D721Med (cell line): ENCODE measurements around the gene IGSF21.
"Not testable (repeated sequence)": the region's sequence is repeated elsewhere in the genome, so short reads cannot be mapped to it uniquely, and the experiment has no call there.

Source experiments
- DNase-seq: peaks from one replicate; pipeline ENCODE4 v3.0.0; 2011; ENCODE audit warnings: low spot score; ENCODE audit not compliant: insufficient read length
- FAIRE-seq: peaks from 2 replicates; lab custom pipeline; 2011; peaks lifted over from hg19 to GRCh38; lab: Jason Lieb, UNC
- TF ChIP-seq, protein P1 (sequence below): IDR thresholded peaks from 2 replicates; pipeline ENCODE4 v1.5.1; 2012; ENCODE audit warnings: mild to moderate bottlenecking, control low read depth; ENCODE audit not compliant: insufficient read depth; ENCODE audit errors: missing control alignments

The IGSF21 gene

GRCh38 chr1:18362150-18362549, 254.6 kb downstream of the IGSF21 start:
- TF ChIP-seq, protein P1, sequence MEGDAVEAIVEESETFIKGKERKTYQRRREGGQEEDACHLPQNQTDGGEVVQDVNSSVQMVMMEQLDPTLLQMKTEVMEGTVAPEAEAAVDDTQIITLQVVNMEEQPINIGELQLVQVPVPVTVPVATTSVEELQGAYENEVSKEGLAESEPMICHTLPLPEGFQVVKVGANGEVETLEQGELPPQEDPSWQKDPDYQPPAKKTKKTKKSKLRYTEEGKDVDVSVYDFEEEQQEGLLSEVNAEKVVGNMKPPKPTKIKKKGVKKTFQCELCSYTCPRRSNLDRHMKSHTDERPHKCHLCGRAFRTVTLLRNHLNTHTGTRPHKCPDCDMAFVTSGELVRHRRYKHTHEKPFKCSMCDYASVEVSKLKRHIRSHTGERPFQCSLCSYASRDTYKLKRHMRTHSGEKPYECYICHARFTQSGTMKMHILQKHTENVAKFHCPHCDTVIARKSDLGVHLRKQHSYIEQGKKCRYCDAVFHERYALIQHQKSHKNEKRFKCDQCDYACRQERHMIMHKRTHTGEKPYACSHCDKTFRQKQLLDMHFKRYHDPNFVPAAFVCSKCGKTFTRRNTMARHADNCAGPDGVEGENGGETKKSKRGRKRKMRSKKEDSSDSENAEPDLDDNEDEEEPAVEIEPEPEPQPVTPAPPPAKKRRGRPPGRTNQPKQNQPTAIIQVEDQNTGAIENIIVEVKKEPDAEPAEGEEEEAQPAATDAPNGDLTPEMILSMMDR, result no peak
- DNase-seq (no peak), FAIRE-seq (no peak)

DNA sequence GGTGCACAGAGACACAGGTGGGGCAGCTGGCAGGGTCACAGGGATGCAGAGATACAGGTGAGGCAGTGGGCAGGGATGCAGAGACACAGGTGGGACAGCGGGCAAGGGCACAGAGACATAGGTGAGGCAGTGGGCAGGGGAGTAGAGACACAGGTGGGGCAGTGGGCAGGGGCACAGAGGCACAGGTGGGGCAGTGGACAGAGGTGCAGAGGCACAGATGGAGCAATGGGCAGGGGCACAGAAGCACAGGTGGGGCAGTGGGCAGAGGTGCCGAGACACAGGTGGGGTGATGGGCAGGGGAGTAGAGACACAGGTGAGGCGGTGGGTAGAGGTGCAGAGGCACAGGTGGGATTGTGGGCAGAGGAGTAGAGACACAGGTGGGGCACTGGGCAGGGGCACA, 255.8 kb downstream of the IGSF21 start:
- no peak for FAIRE-seq
- DNase-seq, result no peak
- TF ChIP-seq, protein P1, result no peak

- FAIRE-seq (no peak), DNase-seq (no peak)
- TF ChIP-seq, protein P1, result no peak
These were observed 257.6 kb downstream of the IGSF21 start for GRCh38 chr1:18365099-18365705.

GRCh38 chr1:18372505-18372904, 264.9 kb downstream of the IGSF21 start:
- not testable (repeated sequence) for FAIRE-seq, DNase-seq

DNA sequence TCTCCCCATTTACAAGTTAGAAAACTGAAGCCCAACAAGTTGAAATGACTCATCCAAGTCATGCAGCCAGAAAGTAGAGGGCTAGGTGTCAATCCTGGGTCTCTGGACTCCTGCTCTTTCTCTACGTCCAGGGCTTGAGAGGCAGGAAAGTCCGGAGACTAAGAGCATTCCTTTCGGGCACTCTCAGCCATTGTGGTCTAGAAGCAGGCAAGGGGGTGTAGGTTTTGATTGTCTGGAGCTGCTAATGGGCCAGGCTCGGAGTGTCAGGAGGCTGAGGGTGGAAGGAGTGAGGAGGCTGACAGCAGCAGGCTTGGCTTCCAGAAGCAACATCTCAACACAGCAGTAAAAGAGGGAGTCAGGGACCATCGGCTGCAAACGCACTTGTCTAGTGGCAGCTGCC, 265.6 kb downstream of the IGSF21 start:
- TF ChIP-seq, protein P1, result no peak
- no peak for FAIRE-seq

GRCh38 chr1:18373882-18374493, 266.4 kb downstream of the IGSF21 start:
- TF ChIP-seq, protein P1, result peak; percentile 54
- no peak for FAIRE-seq
- DNase-seq, result peak; percentile 28

More for the DNA sequence above, 265.6 kb downstream of the IGSF21 start:
- DNase-seq, result no peak

DNA sequence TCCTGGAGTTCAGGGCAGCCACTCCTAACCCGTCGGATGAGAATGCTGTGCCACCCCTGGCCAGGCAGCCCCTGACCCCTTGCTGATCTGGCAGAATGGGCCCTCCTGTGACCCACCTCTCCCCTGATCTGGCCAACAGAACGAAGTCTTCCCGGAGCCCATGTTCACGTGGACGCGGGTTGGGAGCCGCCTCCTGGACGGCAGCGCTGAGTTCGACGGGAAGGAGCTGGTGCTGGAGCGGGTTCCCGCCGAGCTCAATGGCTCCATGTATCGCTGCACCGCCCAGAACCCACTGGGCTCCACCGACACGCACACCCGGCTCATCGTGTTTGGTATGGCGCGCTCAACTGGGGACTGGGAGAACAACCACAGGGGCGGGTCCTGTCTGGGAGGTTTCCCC, 269.1 kb downstream of the IGSF21 start:
- no peak for DNase-seq
- TF ChIP-seq, protein P1, result no peak
- FAIRE-seq, result no peak
